ENCODE results near the gene CARHSP1. TPM values are rescaled to one million over a fixed set of nuclear protein-coding genes. Genes with fewer than 3 reads are reported as not detected.

Gene CARHSP1
- total and polyA plus RNA-seq, 2 of the 4 experiments (the other 2 are of a cell fraction) = 121 to 138 TPM

- ChIA-PET POLR2A (ENCODE audit: unreplicated experiment) (no interaction called here), CTCF (interaction anchor here (0.6 kb wide), 1 partner anchor 13 kb away, joined by 3 read pairs; no protein-coding TSS in a partner anchor)
- H3K9ac ChIP-seq (ENCODE audit: low read depth, low read length) = no peak overlapping the region
- dilution Hi-C loops (cut with HindIII; ENCODE audit: low sequenced_read_pairs, unreplicated experiment) (no loop called here), intact Hi-C loops (cut with micrococcal nuclease) (no loop called here), in situ Hi-C loops (cut with MboI; ENCODE audit: low sequenced_read_pairs) (no loop called here)
- peaks cover 38% of the 10 kb centered on the region for H3K36me3 ChIP-seq (ENCODE audit: control insufficient read depth, insufficient read depth, low read length)
- no peaks in the 10 kb centered on the region for H3K4me1 ChIP-seq (ENCODE audit: control insufficient read depth, insufficient read depth, low read length)
- no peak overlapping the region for H2BK20ac ChIP-seq (ENCODE audit: low read depth, low read length)
- H3K27me3 ChIP-seq (ENCODE audit: control insufficient read depth, insufficient read depth, low read length) = no peaks in the 10 kb centered on the region
- no peak overlapping the region for H2AK5ac ChIP-seq (ENCODE audit: low read depth, low read length)
- H4K20me1 ChIP-seq (ENCODE audit: insufficient read depth, low read length) = peaks cover 32% of the 10 kb centered on the region
- 71% methylated on average over 4 of the region's 18 CpGs; no CpG with 5 or more reads in 1 of the 2 experiments for WGBS, 2 experiments (ENCODE audit: extremely low coverage in 2 of 2, insufficient read length in 1 of 2)
- peaks cover 29 to 54% of the 10 kb centered on the region in 2 experiments for H3K79me1 ChIP-seq (ENCODE audit: low read depth in 1 of 2, low read length in 2 of 2)
- no peak overlapping the region for H3K18ac ChIP-seq (ENCODE audit: low read depth, low read length)
- peaks cover 12% of the 10 kb centered on the region for H3K9me1 ChIP-seq (ENCODE audit: insufficient read depth, low read length)
- no peak overlapping the region for H3K4me3 ChIP-seq (ENCODE audit: insufficient read depth, low read depth, low read length)
- no peak overlapping the region for H3K4me2 ChIP-seq (ENCODE audit: low read depth, low read length)
- no peak overlapping the region for H3K27ac ChIP-seq (ENCODE audit: insufficient read depth, low read length)
- no peak overlapping the region for H3K14ac ChIP-seq (replicated peaks; ENCODE audit: low read depth, low read length)
- BruUV-seq (replicated peaks) = no TSS peak
- no peak overlapping the region for H4K5ac ChIP-seq (ENCODE audit: low read depth, low read length)
- no peak overlapping the region for H2BK120ac ChIP-seq (ENCODE audit: low read depth, low read length)
- no peak overlapping the region for H2BK5ac ChIP-seq (ENCODE audit: low read depth, low read length, poor library complexity, severe bottlenecking)
- H3K23ac ChIP-seq (ENCODE audit: low read depth, low read length) = no peak overlapping the region
- H4K91ac ChIP-seq (ENCODE audit: insufficient read depth, low read depth, low read length) = no peak overlapping the region
- no peak overlapping the region for H4K8ac ChIP-seq (ENCODE audit: low read depth in 2 of 2, low read length in 2 of 2)
- no peak for TF ChIP-seq FOS (IDR thresholded peaks at IDR 0.05; ENCODE audit: low read depth, low read length)
- TF ChIP-seq MAFK (IDR thresholded peaks at IDR 0.05; ENCODE audit: low read depth, low read length) = no peak
- TF ChIP-seq USF2 (IDR thresholded peaks at IDR 0.05; ENCODE audit: low read depth, low read length) = no peak
- TF ChIP-seq NFE2L2 (IDR thresholded peaks at IDR 0.05; ENCODE audit: low read depth, low read length) = no peak
- TF ChIP-seq MAZ (IDR thresholded peaks at IDR 0.05; ENCODE audit: borderline replicate concordance, low read depth, low read length) = no peak
- TF ChIP-seq, protein P1, sequence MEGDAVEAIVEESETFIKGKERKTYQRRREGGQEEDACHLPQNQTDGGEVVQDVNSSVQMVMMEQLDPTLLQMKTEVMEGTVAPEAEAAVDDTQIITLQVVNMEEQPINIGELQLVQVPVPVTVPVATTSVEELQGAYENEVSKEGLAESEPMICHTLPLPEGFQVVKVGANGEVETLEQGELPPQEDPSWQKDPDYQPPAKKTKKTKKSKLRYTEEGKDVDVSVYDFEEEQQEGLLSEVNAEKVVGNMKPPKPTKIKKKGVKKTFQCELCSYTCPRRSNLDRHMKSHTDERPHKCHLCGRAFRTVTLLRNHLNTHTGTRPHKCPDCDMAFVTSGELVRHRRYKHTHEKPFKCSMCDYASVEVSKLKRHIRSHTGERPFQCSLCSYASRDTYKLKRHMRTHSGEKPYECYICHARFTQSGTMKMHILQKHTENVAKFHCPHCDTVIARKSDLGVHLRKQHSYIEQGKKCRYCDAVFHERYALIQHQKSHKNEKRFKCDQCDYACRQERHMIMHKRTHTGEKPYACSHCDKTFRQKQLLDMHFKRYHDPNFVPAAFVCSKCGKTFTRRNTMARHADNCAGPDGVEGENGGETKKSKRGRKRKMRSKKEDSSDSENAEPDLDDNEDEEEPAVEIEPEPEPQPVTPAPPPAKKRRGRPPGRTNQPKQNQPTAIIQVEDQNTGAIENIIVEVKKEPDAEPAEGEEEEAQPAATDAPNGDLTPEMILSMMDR (conservative IDR thresholded peaks at IDR 0.05; ENCODE audit: low read depth, low read length) = no peak
- TF ChIP-seq, protein P2, sequence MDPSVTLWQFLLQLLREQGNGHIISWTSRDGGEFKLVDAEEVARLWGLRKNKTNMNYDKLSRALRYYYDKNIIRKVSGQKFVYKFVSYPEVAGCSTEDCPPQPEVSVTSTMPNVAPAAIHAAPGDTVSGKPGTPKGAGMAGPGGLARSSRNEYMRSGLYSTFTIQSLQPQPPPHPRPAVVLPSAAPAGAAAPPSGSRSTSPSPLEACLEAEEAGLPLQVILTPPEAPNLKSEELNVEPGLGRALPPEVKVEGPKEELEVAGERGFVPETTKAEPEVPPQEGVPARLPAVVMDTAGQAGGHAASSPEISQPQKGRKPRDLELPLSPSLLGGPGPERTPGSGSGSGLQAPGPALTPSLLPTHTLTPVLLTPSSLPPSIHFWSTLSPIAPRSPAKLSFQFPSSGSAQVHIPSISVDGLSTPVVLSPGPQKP (IDR thresholded peaks at IDR 0.05; ENCODE audit: borderline replicate concordance, low read depth, low read length) = no peak
- TF ChIP-seq BHLHE40 (IDR thresholded peaks at IDR 0.05; ENCODE audit: low read depth, low read length) = no peak
- no peak for TF ChIP-seq MXI1 (IDR thresholded peaks at IDR 0.05; ENCODE audit: borderline replicate concordance, low read depth, low read length)
- no peak for TF ChIP-seq CHD1 (IDR thresholded peaks at IDR 0.05; ENCODE audit: low read depth, low read length)
- TF ChIP-seq RCOR1 (IDR thresholded peaks at IDR 0.05; ENCODE audit: insufficient replicate concordance, low read length) = no peak
- no peak overlapping the region for H2BK15ac ChIP-seq (ENCODE audit: low read depth, low read length)
- no peak overlapping the region for H2AK9ac ChIP-seq (replicated peaks; ENCODE audit: low read depth, low read length, poor library complexity)
- ATAC-seq (ENCODE audit: low read depth) = no peak
- no peak overlapping the region for H3K4ac ChIP-seq (ENCODE audit: low read depth, low read length)
- H3K9me3 ChIP-seq (ENCODE audit: control insufficient read depth, insufficient read depth, low read length) = no peaks in the 10 kb centered on the region
- no peak for DNase-seq
- H2AFZ ChIP-seq (replicated peaks; ENCODE audit: low read length, poor library complexity) = no peak overlapping the region
- no peak overlapping the region for H3K56ac ChIP-seq (ENCODE audit: extremely low read depth, insufficient read depth, low read length)
Measured at GRCh38 chr16:8831871-8832716, 36.7 kb downstream of the CARHSP1 start.
